Cerebellar nuclear complex (tissue), 1 donor: ENCODE results near the gene AP3S2.

ENCODE experiments used
- DNase-seq, 2 experiments: peaks; one replicate each; lab custom pipeline; 2025; lab: John Stamatoyannopoulos, UW

AP3S2 gene

GRCh38 chr15:89814112-89814742 lies 79.6 kb downstream of the AP3S2 start:
- DNase-seq, result no peak

GRCh38 chr15:89813381-89814111 lies 80.2 kb downstream of the AP3S2 start:
- DNase-seq, result no peak

GRCh38 chr15:89812847-89813320 lies 80.9 kb downstream of the AP3S2 start:
- no peak for DNase-seq

GRCh38 chr15:89812011-89812846 lies 81.6 kb downstream of the AP3S2 start:
- DNase-seq, result no peak

GRCh38 chr15:89810837-89811236 lies 83.0 kb downstream of the AP3S2 start:
- no peak for DNase-seq

- no peak for DNase-seq
Measured at GRCh38 chr15:89809787-89810148, 84.0 kb downstream of the AP3S2 start.

GRCh38 chr15:89809093-89809786 lies 84.6 kb downstream of the AP3S2 start:
- no peak for DNase-seq

- no peak for DNase-seq
Measured at GRCh38 chr15:89808160-89808870, 85.5 kb downstream of the AP3S2 start.

GRCh38 chr15:89807689-89808088 lies 86.1 kb downstream of the AP3S2 start:
- DNase-seq, result no peak

GRCh38 chr15:89806559-89807550 lies 86.9 kb downstream of the AP3S2 start:
- no peak for DNase-seq

GRCh38 chr15:89806210-89806558 lies 87.6 kb downstream of the AP3S2 start:
- no peak for DNase-seq

GRCh38 chr15:89805241-89806209 lies 88.3 kb downstream of the AP3S2 start:
- DNase-seq, result no peak

GRCh38 chr15:89803941-89804800 lies 89.6 kb downstream of the AP3S2 start:
- DNase-seq, result no peak

GRCh38 chr15:89802986-89803824 lies 90.6 kb downstream of the AP3S2 start:
- DNase-seq, result no peak

- no peak for DNase-seq
Measured at GRCh38 chr15:89802231-89802928, 91.4 kb downstream of the AP3S2 start.

- no peak for DNase-seq
Measured at GRCh38 chr15:89801471-89802195, 92.2 kb downstream of the AP3S2 start.
